ENCODE data around the gene SND1. TPM values are rescaled to one million over a fixed set of nuclear protein-coding genes. Genes with fewer than 3 reads are reported as not detected.

Gene SND1
- total and polyA plus RNA-seq, 7 experiments from 2014 or later, result 68.6 to 253 (median 137) TPM

DNA sequence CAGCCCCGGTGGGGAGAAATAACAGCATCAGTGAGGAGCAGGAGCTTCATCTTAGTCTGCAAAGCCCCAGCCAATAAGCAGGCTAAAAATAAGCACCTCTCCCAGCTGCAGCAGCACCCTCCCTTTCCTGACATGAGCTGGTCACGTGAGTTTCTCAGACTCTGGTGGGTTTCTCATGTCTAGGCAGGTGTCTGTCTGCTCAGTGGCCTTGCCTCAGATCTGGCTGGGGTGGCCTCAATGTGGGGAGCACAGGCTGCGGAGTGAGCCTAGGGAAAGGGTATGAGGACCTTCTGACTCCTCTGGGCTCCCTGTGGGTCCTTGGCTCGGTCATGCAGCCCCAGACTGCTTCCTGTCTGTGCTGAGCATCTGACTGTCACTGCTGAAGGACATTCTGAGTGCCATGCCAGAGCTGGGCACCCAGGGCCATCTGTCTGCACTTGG, 460.8 kb downstream of the SND1 start:
- Mint-ChIP-seq H3K27me3 (peaks cover 0 to 19% (median 0%) of the 10 kb centered on the region in 5 donors), H3K9me3 (peaks cover 0 to 2% (median 0%) of the 10 kb centered on the region in 11 donors), H3K36me3 (no peaks in the 10 kb centered on the region), H3K4me1 (peaks cover 40 to 72% (median 59%) of the 10 kb centered on the region in 7 donors), H3K27ac (peak overlapping the region in 6 of 9 donors; percentile 57 to 92 (median 82)), H3K4me3 (peak overlapping the region in 7 of 10 donors; percentile 67 to 80 (median 74))
- H3K27ac ChIP-seq (ENCODE audit: low read depth, low read length), result no peak overlapping the region
- ChIA-PET POLR2A (interaction anchor here (0.8 kb wide), 1 partner anchor 22 kb away, joined by 4 read pairs; no protein-coding TSS in a partner anchor), CTCF (no interaction called here)
- no peaks in the 10 kb centered on the region for H3K36me3 ChIP-seq (ENCODE audit: control insufficient read depth in 2 of 3, insufficient read depth in 3 of 3, low read length in 3 of 3)
- peaks cover 33 to 49% of the 10 kb centered on the region in 2 donors for H3K4me1 ChIP-seq (ENCODE audit: control insufficient read depth in 2 of 2, insufficient read depth in 2 of 2, low read length in 2 of 2)
- ATAC-seq, result no peak
- DNase-seq, result no peak
- H3K27me3 ChIP-seq (ENCODE audit: control insufficient read depth in 2 of 2, insufficient read depth in 2 of 2, low read length in 2 of 2), result no peaks in the 10 kb centered on the region
- H3K4me3 ChIP-seq (ENCODE audit: low read length), result no peak overlapping the region
- no peaks in the 10 kb centered on the region for H3K9me3 ChIP-seq (ENCODE audit: control insufficient read depth in 2 of 3, low read length in 3 of 3)
- intact Hi-C loops (cut with micrococcal nuclease), result no loop called here

- ChIA-PET CTCF (no interaction called here), POLR2A (no interaction called here)
- DNase-seq, result no peak
- Histone ChIP-seq H3K27me3 (ENCODE audit: control insufficient read depth in 2 of 2, insufficient read depth in 2 of 2, low read length in 2 of 2) (no peaks in the 10 kb centered on the region), H3K36me3 (ENCODE audit: control insufficient read depth in 2 of 3, insufficient read depth in 3 of 3, low read length in 3 of 3) (no peaks in the 10 kb centered on the region), H3K9me3 (ENCODE audit: control insufficient read depth in 2 of 3, low read length in 3 of 3) (no peaks in the 10 kb centered on the region), H3K4me1 (ENCODE audit: control insufficient read depth in 2 of 2, insufficient read depth in 2 of 2, low read length in 2 of 2) (peaks cover 25 to 41% of the 10 kb centered on the region in 2 donors), H3K27ac (ENCODE audit: low read depth, low read length) (no peak overlapping the region), H3K4me3 (ENCODE audit: low read length) (no peak overlapping the region)
- Mint-ChIP-seq H3K4me3 (peak overlapping the region in 1 of 10 donors; percentile 11), H3K27ac (peak overlapping the region in 2 of 9 donors; percentile 58 to 73), H3K36me3 (no peaks in the 10 kb centered on the region), H3K27me3 (peaks cover 0 to 19% (median 0%) of the 10 kb centered on the region in 5 donors), H3K4me1 (peaks cover 31 to 71% (median 55%) of the 10 kb centered on the region in 7 donors), H3K9me3 (peaks cover 0 to 2% (median 0%) of the 10 kb centered on the region in 11 donors)
- no peak for ATAC-seq
- intact Hi-C loops (cut with micrococcal nuclease), result no loop called here
Observed at GRCh38 chr7:128113839-128114238, 461.8 kb downstream of the SND1 start.

- H3K4me1 Mint-ChIP-seq, result peaks cover 23 to 61% (median 45%) of the 10 kb centered on the region in 7 donors
- peaks cover 0 to 19% (median 0%) of the 10 kb centered on the region in 5 donors for H3K27me3 Mint-ChIP-seq
- H3K27ac ChIP-seq (ENCODE audit: low read depth, low read length), result no peak overlapping the region
- DNase-seq (no peak), ATAC-seq (no peak)
- H3K27ac Mint-ChIP-seq, result peak overlapping the region in 1 of 9 donors; percentile 45
- no peaks in the 10 kb centered on the region for H3K27me3 ChIP-seq (ENCODE audit: control insufficient read depth in 2 of 2, insufficient read depth in 2 of 2, low read length in 2 of 2)
- H3K4me3 ChIP-seq (ENCODE audit: low read length), result no peak overlapping the region
- intact Hi-C loops (cut with micrococcal nuclease), result no loop called here
- no peaks in the 10 kb centered on the region for H3K36me3 ChIP-seq (ENCODE audit: control insufficient read depth in 2 of 3, insufficient read depth in 3 of 3, low read length in 3 of 3)
- H3K36me3 Mint-ChIP-seq, result no peaks in the 10 kb centered on the region
- ChIA-PET CTCF (no interaction called here), POLR2A (no interaction called here)
- peaks cover 0 to 2% (median 0%) of the 10 kb centered on the region in 11 donors for H3K9me3 Mint-ChIP-seq
- no peaks in the 10 kb centered on the region for H3K9me3 ChIP-seq (ENCODE audit: control insufficient read depth in 2 of 3, low read length in 3 of 3)
- H3K4me1 ChIP-seq (ENCODE audit: control insufficient read depth in 2 of 2, insufficient read depth in 2 of 2, low read length in 2 of 2), result peaks cover 15 to 32% of the 10 kb centered on the region in 2 donors
- H3K4me3 Mint-ChIP-seq, result no peak overlapping the region
Observed at GRCh38 chr7:128114806-128115205, 462.8 kb downstream of the SND1 start.

DNA sequence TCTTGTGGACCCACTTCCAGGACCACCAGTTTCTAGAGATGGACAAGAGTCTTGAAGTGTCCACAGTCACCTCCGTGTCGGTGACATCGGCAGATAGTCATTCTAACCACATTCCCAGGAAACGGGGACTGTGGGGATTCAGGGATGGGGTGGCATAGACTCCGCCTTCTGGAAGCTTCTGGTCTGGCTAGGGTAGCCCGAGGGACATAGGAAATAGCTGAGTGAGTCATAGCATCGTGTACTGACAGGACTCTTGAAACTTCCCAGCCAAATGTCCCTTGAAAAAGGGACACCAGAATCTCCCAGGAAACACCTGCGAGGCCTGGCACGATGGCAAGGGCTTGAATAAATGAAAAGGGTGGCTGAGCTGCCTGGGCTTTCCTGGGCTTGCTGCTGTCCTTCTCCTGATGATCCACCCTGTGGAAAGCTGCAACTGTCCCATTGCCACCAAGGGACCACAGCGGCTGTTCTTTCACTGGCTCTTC, 463.4 kb downstream of the SND1 start:
- no peak overlapping the region for H3K4me3 Mint-ChIP-seq
- peaks cover 0 to 19% (median 0%) of the 10 kb centered on the region in 5 donors for H3K27me3 Mint-ChIP-seq
- no peaks in the 10 kb centered on the region for H3K27me3 ChIP-seq (ENCODE audit: control insufficient read depth in 2 of 2, insufficient read depth in 2 of 2, low read length in 2 of 2)
- H3K4me1 Mint-ChIP-seq, result peaks cover 18 to 55% (median 39%) of the 10 kb centered on the region in 7 donors
- ChIA-PET POLR2A (no interaction called here), CTCF (no interaction called here)
- peaks cover 0 to 2% (median 0%) of the 10 kb centered on the region in 11 donors for H3K9me3 Mint-ChIP-seq
- H3K4me1 ChIP-seq (ENCODE audit: control insufficient read depth in 2 of 2, insufficient read depth in 2 of 2, low read length in 2 of 2), result peaks cover 12 to 27% of the 10 kb centered on the region in 2 donors
- H3K27ac ChIP-seq (ENCODE audit: low read depth, low read length), result no peak overlapping the region
- H3K36me3 ChIP-seq (ENCODE audit: control insufficient read depth in 2 of 3, insufficient read depth in 3 of 3, low read length in 3 of 3), result no peaks in the 10 kb centered on the region
- ATAC-seq (no peak), DNase-seq (peak in 1 of 9 donors; percentile 12)
- H3K4me3 ChIP-seq (ENCODE audit: low read length), result no peak overlapping the region
- intact Hi-C loops (cut with micrococcal nuclease), result no loop called here
- no peaks in the 10 kb centered on the region for H3K9me3 ChIP-seq (ENCODE audit: control insufficient read depth in 2 of 3, low read length in 3 of 3)
- H3K36me3 Mint-ChIP-seq, result no peaks in the 10 kb centered on the region
- peak overlapping the region in 1 of 9 donors; percentile 45 for H3K27ac Mint-ChIP-seq

DNA sequence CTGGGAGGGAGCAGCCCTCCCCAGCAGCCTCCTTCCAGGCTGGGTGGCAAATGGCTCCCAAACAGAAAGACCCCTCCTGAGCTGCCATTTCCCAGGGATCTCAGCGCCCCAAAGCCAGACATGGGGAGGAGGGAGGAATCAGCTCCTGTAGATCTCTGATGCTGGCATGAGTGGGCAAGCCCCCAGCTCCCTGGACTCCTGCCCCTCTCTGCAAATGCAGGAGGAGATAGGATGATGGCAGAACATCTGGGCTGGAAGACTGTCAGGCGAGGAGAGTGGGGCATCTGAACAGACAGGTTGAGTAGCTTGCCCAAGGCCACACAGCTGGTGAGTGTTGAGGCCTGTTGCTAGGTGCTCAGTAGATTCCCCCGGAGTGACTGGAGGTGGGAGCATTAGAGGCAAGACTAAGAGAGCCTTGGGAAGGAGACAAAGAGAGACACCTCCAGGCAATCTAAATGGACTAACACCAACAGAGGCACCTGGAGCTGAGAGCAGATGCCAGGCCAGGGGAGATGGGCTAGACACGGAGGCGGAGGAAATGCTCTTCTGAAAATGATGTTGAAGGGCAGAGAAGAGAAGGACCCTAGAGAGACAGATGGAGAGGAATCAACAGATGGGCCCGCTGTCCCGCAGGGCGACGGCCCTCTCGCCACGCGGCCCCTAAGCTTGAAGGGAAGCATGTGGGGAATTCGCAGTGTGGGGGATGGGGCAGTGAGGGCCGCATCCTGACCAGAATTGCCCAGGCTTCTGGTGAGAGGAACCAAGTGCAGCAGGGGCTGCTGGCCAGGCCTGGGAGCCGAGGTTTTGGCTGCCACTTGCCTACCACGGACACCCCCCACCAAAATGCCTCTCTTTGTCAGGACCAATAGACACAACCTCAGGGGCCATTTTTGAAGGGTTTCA, 464.1 kb downstream of the SND1 start:
- ATAC-seq, result no peak
- Mint-ChIP-seq H3K36me3 (no peaks in the 10 kb centered on the region), H3K4me3 (no peak overlapping the region), H3K9me3 (peaks cover 0 to 2% (median 0%) of the 10 kb centered on the region in 11 donors), H3K27ac (peak overlapping the region in 2 of 9 donors; percentile 26 to 38), H3K4me1 (peaks cover 12 to 48% (median 32%) of the 10 kb centered on the region in 7 donors), H3K27me3 (peaks cover 0 to 16% (median 0%) of the 10 kb centered on the region in 5 donors)
- H3K9me3 ChIP-seq (ENCODE audit: control insufficient read depth in 2 of 3, low read length in 3 of 3), result no peaks in the 10 kb centered on the region
- ChIA-PET POLR2A (interaction anchor here (1.0 kb wide), 1 partner anchor 12 kb away, joined by 3 read pairs; no protein-coding TSS in a partner anchor), CTCF (no interaction called here)
- no peaks in the 10 kb centered on the region for H3K27me3 ChIP-seq (ENCODE audit: control insufficient read depth in 2 of 2, insufficient read depth in 2 of 2, low read length in 2 of 2)
- no peak for DNase-seq
- intact Hi-C loops (cut with micrococcal nuclease), result no loop called here
- no peak overlapping the region for H3K4me3 ChIP-seq (ENCODE audit: low read length)
- peaks cover 5 to 20% of the 10 kb centered on the region in 2 donors for H3K4me1 ChIP-seq (ENCODE audit: control insufficient read depth in 2 of 2, insufficient read depth in 2 of 2, low read length in 2 of 2)
- H3K27ac ChIP-seq (ENCODE audit: low read depth, low read length), result no peak overlapping the region
- no peaks in the 10 kb centered on the region for H3K36me3 ChIP-seq (ENCODE audit: control insufficient read depth in 2 of 3, insufficient read depth in 3 of 3, low read length in 3 of 3)

DNA sequence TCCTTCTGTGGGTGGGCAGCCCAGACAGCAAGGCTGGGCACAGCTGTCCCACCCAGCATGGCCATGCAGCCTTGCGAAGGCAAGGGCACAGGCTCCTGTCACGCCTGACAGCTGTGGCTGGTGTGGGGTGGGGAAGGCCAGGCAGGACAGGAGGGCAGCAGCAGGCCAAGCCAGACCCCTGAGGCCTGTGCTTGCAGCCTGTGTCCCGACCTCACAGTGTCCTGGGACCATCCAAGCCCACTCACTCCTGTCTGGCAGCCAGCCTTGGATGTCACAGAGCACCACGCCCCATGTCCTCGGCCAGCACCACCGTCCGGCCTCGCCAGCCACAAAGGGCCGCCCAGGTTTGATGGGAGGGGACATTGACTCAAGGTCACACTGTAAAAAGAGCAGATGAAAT, 464.7 kb downstream of the SND1 start:
- H3K4me3 Mint-ChIP-seq, result no peak overlapping the region
- no peaks in the 10 kb centered on the region for H3K36me3 Mint-ChIP-seq
- H3K9me3 Mint-ChIP-seq, result peaks cover 0 to 2% (median 0%) of the 10 kb centered on the region in 11 donors
- DNase-seq, result no peak
- H3K27me3 ChIP-seq (ENCODE audit: control insufficient read depth in 2 of 2, insufficient read depth in 2 of 2, low read length in 2 of 2), result no peaks in the 10 kb centered on the region
- no peak overlapping the region for H3K27ac ChIP-seq (ENCODE audit: low read depth, low read length)
- H3K36me3 ChIP-seq (ENCODE audit: control insufficient read depth in 2 of 3, insufficient read depth in 3 of 3, low read length in 3 of 3), result no peaks in the 10 kb centered on the region
- ChIA-PET POLR2A (interaction anchor here (1.0 kb wide), 1 partner anchor 12 kb away, joined by 3 read pairs; no protein-coding TSS in a partner anchor), CTCF (no interaction called here)
- peaks cover 0 to 13% of the 10 kb centered on the region in 2 donors for H3K4me1 ChIP-seq (ENCODE audit: control insufficient read depth in 2 of 2, insufficient read depth in 2 of 2, low read length in 2 of 2)
- H3K27ac Mint-ChIP-seq, result no peak overlapping the region
- ATAC-seq, result no peak
- H3K4me1 Mint-ChIP-seq, result peaks cover 9 to 42% (median 25%) of the 10 kb centered on the region in 7 donors
- intact Hi-C loops (cut with micrococcal nuclease), result no loop called here
- peaks cover 0 to 16% (median 0%) of the 10 kb centered on the region in 5 donors for H3K27me3 Mint-ChIP-seq
- H3K9me3 ChIP-seq (ENCODE audit: control insufficient read depth in 2 of 3, low read length in 3 of 3), result no peaks in the 10 kb centered on the region
- no peak overlapping the region for H3K4me3 ChIP-seq (ENCODE audit: low read length)
